B cell (primary cell): ENCODE measurements around the gene DNASE2B. TPM values are rescaled to one million over a fixed set of nuclear protein-coding genes. Genes with fewer than 3 reads are reported as not detected.

Experiments
- ATAC-seq: fragments of 200-7000 bp; cut with Tn5 transposase; one replicate; pipeline ENCODE4 v1.10.0; 2021; ENCODE audit warnings: low read depth, mild to moderate bottlenecking, moderate number of reproducible peaks, moderate library complexity
- CTCF ChIA-PET: fragments of 350-600 bp; sonication (Branson Sonifier 250); formaldehyde crosslinking; loops from one replicate; lab custom pipeline; 2021; ENCODE audit warnings: antibody characterized with exemption, inconsistent platforms; lab: Charles Lee
- POLR2A ChIA-PET: fragments of 350-600 bp; sonication (Branson Sonifier 250); formaldehyde crosslinking; loops from one replicate; lab custom pipeline; 2021; ENCODE audit warnings: antibody characterized with exemption; lab: Charles Lee
- DNase-seq: peaks from one replicate; pipeline ENCODE4 v3.0.0; 2013
- H2AFZ ChIP-seq: 2 replicates; pipeline ENCODE4 v1.6.1; 2012; ENCODE audit warnings: mild to moderate bottlenecking, low read depth, low read length; ENCODE audit not compliant: insufficient read depth, poor library complexity, severe bottlenecking
- H3K27ac ChIP-seq, 2 donors: 1 replicate in 1 of 2; 2 replicates in 1 of 2; pipeline ENCODE4 v1.5.1; 2012 to 2013; ENCODE audit warnings: low read length in 2 of 2, mild to moderate bottlenecking in 2 of 2, moderate library complexity in 1 of 2
- H3K27me3 ChIP-seq, 4 experiments: fragments of 200-600 bp in 1 of 4; sonication (generic) in 1 of 4; replicated peaks in 1 of 4; 1 replicate in 2 of 4; 2 replicates in 2 of 4; pipeline versions ENCODE4 v1.6.1 to v1.7.0; 2013 to 2016; ENCODE audit warnings: low read length in 3 of 4, mild to moderate bottlenecking in 2 of 4, mixed read lengths in 1 of 4, moderate library complexity in 1 of 4; ENCODE audit not compliant: insufficient read depth in 4 of 4, control insufficient read depth in 3 of 4; ENCODE audit errors: control extremely low read depth in 1 of 4
- H3K36me3 ChIP-seq, 2 experiments: replicated peaks in 1 of 2; 1 replicate in 1 of 2; 2 replicates in 1 of 2; pipeline versions ENCODE4 v1.6.1 to v1.7.1; 2013; ENCODE audit warnings: low read length in 1 of 2; ENCODE audit not compliant: insufficient read depth in 2 of 2, control insufficient read depth in 1 of 2; ENCODE audit errors: control extremely low read depth in 1 of 2, extremely low read depth in 1 of 2
- H3K4me1 ChIP-seq, 2 donors: fragments of 200-600 bp in 1 of 2; sonication (generic) in 1 of 2; 1 replicate in 1 of 2; 2 replicates in 1 of 2; pipeline versions ENCODE4 v1.5.1 to v1.6.1; 2013 to 2017; ENCODE audit warnings: low read length in 2 of 2; ENCODE audit not compliant: control insufficient read depth in 2 of 2, insufficient read depth in 2 of 2
- H3K4me2 ChIP-seq: replicated peaks from 2 replicates; pipeline ENCODE3; 2012; ENCODE audit warnings: mild to moderate bottlenecking, low read depth, low read length; ENCODE audit not compliant: poor library complexity, severe bottlenecking
- H3K4me3 ChIP-seq, 5 experiments: fragments of 200-600 bp in 1 of 5; sonication (generic) in 1 of 5; 1 replicate in 3 of 5; 2 replicates in 2 of 5; pipeline versions ENCODE4 v1.5.1 to v1.7.0; 2011 to 2016; ENCODE audit warnings: low read length in 4 of 5, mild to moderate bottlenecking in 4 of 5, low read depth in 2 of 5, control low read depth in 1 of 5, moderate library complexity in 1 of 5; ENCODE audit not compliant: insufficient read depth in 1 of 5; ENCODE audit errors: control extremely low read depth in 1 of 5, extremely low read depth in 1 of 5
- H3K79me2 ChIP-seq: fragments of 200-600 bp; sonication (generic); one replicate; pipeline ENCODE4 v1.6.0; 2016; ENCODE audit warnings: low read length; ENCODE audit not compliant: control insufficient read depth, insufficient read depth
- H3K9ac ChIP-seq: fragments of 200-600 bp; sonication (generic); 2 replicates; pipeline ENCODE4 v1.6.1; 2017; ENCODE audit warnings: mild to moderate bottlenecking, low read length, moderate library complexity
- H3K9me3 ChIP-seq, 3 donors: one replicate each; pipeline versions ENCODE4 v1.6.1 to v1.7.1; 2013; ENCODE audit warnings: low read length in 2 of 3; ENCODE audit not compliant: control insufficient read depth in 2 of 3, insufficient read depth in 1 of 3; ENCODE audit errors: control extremely low read depth in 1 of 3
- H4K20me1 ChIP-seq: 2 replicates; pipeline ENCODE4 v1.6.0; 2012; ENCODE audit warnings: mild to moderate bottlenecking, low read length; ENCODE audit not compliant: insufficient read depth, control insufficient read depth, poor library complexity, severe bottlenecking
- H3K27ac Mint-ChIP-seq: one replicate; pipeline ENCODE4 v1.8.0; 2021; ENCODE audit warnings: mixed read lengths
- H3K27me3 Mint-ChIP-seq: one replicate; pipeline ENCODE4 v1.8.0; 2021; ENCODE audit warnings: mixed read lengths
- H3K4me1 Mint-ChIP-seq: one replicate; pipeline ENCODE4 v1.8.0; 2021; ENCODE audit warnings: mixed read lengths
- H3K4me3 Mint-ChIP-seq: one replicate; pipeline ENCODE4 v1.8.0; 2021; ENCODE audit warnings: mixed read lengths
- H3K9me3 Mint-ChIP-seq: one replicate; pipeline ENCODE4 v1.8.0; 2022; ENCODE audit warnings: mixed read lengths; ENCODE audit not compliant: insufficient read depth
- CTCF ChIP-seq: fragments of 200-600 bp; IDR thresholded peaks from one replicate; pipeline ENCODE4 v1.8.0; 2022; ENCODE audit warnings: antibody characterized with exemption, mild to moderate bottlenecking
- EZH2 ChIP-seq: IDR thresholded peaks from 2 replicates; pipeline ENCODE4 v1.6.1; 2012; ENCODE audit warnings: borderline replicate concordance, low read depth, mild to moderate bottlenecking, moderate library complexity, low read length; ENCODE audit not compliant: insufficient read depth, poor library complexity, severe bottlenecking
- WGBS: methylation state at CpG from one replicate; pipeline ENCODE4 v1.1.5; 2013; ENCODE audit warnings: missing lambda C conversion rate; ENCODE audit not compliant: insufficient coverage; 5-methylcytosine and 5-hydroxymethylcytosine counted together
- intact Hi-C: fragments of 100-400 bp; cut with micrococcal nuclease; formaldehyde crosslinking; loops from one replicate; pipeline ENCODE4 v1.10.0; 2022
- polyA plus RNA-seq: library from polyadenylated mRNA; depleted of rRNA; stranded (reverse); fragments of >200 nt; gene quantifications from 2 replicates; pipeline ENCODE4 v1.2.3, GENCODE V29; 2012
- total RNA-seq, 2 donors: library from RNA; stranded (reverse); fragments of 120-200 nt in 1 of 2; gene quantifications; 1 replicate in 1 of 2; 2 replicates in 1 of 2; pipeline versions ENCODE4 v1.2.3 to v1.2.4, GENCODE V29; 2013 to 2022

The DNASE2B gene
- total and polyA plus RNA-seq, 2 donors (not counting 1 experiment from before 2014, with no cell fraction given) = not detected

GRCh38 chr1:84382127-84382526 is 16.2 kb upstream of the DNASE2B start:
- H3K4me2 ChIP-seq = no peak overlapping the region
- TF ChIP-seq CTCF = no peak
- no peak for TF ChIP-seq EZH2

GRCh38 chr1:84385347-84385746 is 12.9 kb upstream of the DNASE2B start:
- Histone ChIP-seq H3K27me3 (no peaks in the 10 kb centered on the region), H3K9ac (no peak overlapping the region), H3K27ac (no peak overlapping the region), H2AFZ (no peak overlapping the region), H3K4me3 (no peak overlapping the region), H3K9me3 (no peaks in the 10 kb centered on the region), H4K20me1 (no peaks in the 10 kb centered on the region), H3K36me3 (no peaks in the 10 kb centered on the region), H3K4me2 (no peak overlapping the region), H3K79me2 (no peaks in the 10 kb centered on the region), H3K4me1 (no peaks in the 10 kb centered on the region)
- WGBS = 100% methylated on average over 1 of the region's 1 CpG
- no peaks in the 10 kb centered on the region for H3K9me3 Mint-ChIP-seq
- H3K4me1 Mint-ChIP-seq = peaks cover 2% of the 10 kb centered on the region
- ChIA-PET CTCF (no interaction called here), POLR2A (no interaction called here)
- no peak overlapping the region for H3K4me3 Mint-ChIP-seq
- TF ChIP-seq EZH2 (no peak), CTCF (no peak)
- DNase-seq = no peak
- intact Hi-C loops = no loop called here
- no peaks in the 10 kb centered on the region for H3K27me3 Mint-ChIP-seq
- H3K27ac Mint-ChIP-seq = no peak overlapping the region
- no peak for ATAC-seq

More at GRCh38 chr1:84382127-84382526, 16.2 kb upstream of the DNASE2B start:
- no peaks in the 10 kb centered on the region for H3K36me3 ChIP-seq
- H3K27me3 ChIP-seq = no peaks in the 10 kb centered on the region
- no peak for ATAC-seq
- Mint-ChIP-seq H3K27ac (no peak overlapping the region), H3K27me3 (no peaks in the 10 kb centered on the region), H3K9me3 (no peaks in the 10 kb centered on the region), H3K4me1 (no peaks in the 10 kb centered on the region), H3K4me3 (no peak overlapping the region)
- no peak overlapping the region for H3K4me3 ChIP-seq
- H3K9ac ChIP-seq = no peak overlapping the region
- H3K79me2 ChIP-seq = no peaks in the 10 kb centered on the region
- no peak for DNase-seq
- no peak overlapping the region for H3K27ac ChIP-seq
- H3K9me3 ChIP-seq = no peaks in the 10 kb centered on the region
- intact Hi-C loops = no loop called here
- CTCF ChIA-PET = interaction anchor here (1.7 kb wide), 1 partner anchor 51 kb away, joined by 4 read pairs; no protein-coding TSS in a partner anchor
- no peaks in the 10 kb centered on the region for H4K20me1 ChIP-seq
- no peaks in the 10 kb centered on the region for H3K4me1 ChIP-seq
- WGBS = 86% methylated on average over 2 of the region's 3 CpGs
- H2AFZ ChIP-seq = no peak overlapping the region
- POLR2A ChIA-PET = no interaction called here
